ENCODE measurements around the gene BABAM2. TPM values are rescaled to one million over a fixed set of nuclear protein-coding genes. Genes with fewer than 3 reads are reported as not detected.

Gene BABAM2
- polyA plus RNA-seq, 3 donors: 33.2 to 52.8 (median 49.3) TPM

GRCh38 chr2:27914041-27914804 is 23.7 kb downstream of the BABAM2 start:
- H3K27ac ChIP-seq (ENCODE audit: low read depth in 1 of 2, low read length in 2 of 2): peak overlapping the region in 1 of 2 donors; percentile 27

GRCh38 chr2:27914805-27915175 is 24.3 kb downstream of the BABAM2 start:
- peaks cover 28% of the 10 kb centered on the region for H3K79me2 ChIP-seq (ENCODE audit: insufficient read depth, low read length)
- TF ChIP-seq CTCF (IDR thresholded peaks at IDR 0.05): no peak
- Mint-ChIP-seq H3K4me1 (peaks cover 14% of the 10 kb centered on the region), H3K36me3 (peaks cover 13 to 24% of the 10 kb centered on the region in 2 donors), H3K4me3 (no peak overlapping the region), H3K27ac (no peak overlapping the region), H3K9me3 (peaks cover 0 to 3% (median 0%) of the 10 kb centered on the region in 7 donors), H3K27me3 (ENCODE audit: low read depth in 3 of 3) (peaks cover 0 to 2% (median 0%) of the 10 kb centered on the region in 3 donors)
- H3K4me2 ChIP-seq (replicated peaks; ENCODE audit: extremely low read depth, low read length, poor library complexity, severe bottlenecking): no peak overlapping the region
- peaks cover 14 to 16% of the 10 kb centered on the region in 2 donors for H3K4me1 ChIP-seq (ENCODE audit: control insufficient read depth in 1 of 2, insufficient read depth in 2 of 2, low read length in 2 of 2)
- H4K20me1 ChIP-seq (ENCODE audit: insufficient read depth, low read length): no peaks in the 10 kb centered on the region
- peaks cover 0 to 4% of the 10 kb centered on the region in 2 donors for H3K36me3 ChIP-seq (replicated peaks in 1 of 2; ENCODE audit: control insufficient read depth in 1 of 2, insufficient read depth in 2 of 2, low read length in 2 of 2)
- H2AFZ ChIP-seq (ENCODE audit: insufficient read depth, low read depth, low read length, poor library complexity, severe bottlenecking): no peak overlapping the region
- intact Hi-C loops (cut with micrococcal nuclease): no loop called here
- DNase-seq: no peak
- no peak overlapping the region for H3K4me3 ChIP-seq (replicated peaks in 1 of 3; ENCODE audit: low read depth in 2 of 3, low read length in 3 of 3)
- H3K27ac ChIP-seq (ENCODE audit: low read depth in 1 of 2, low read length in 2 of 2): peak overlapping the region in 1 of 2 donors; percentile 20
- no peak overlapping the region for H3K9ac ChIP-seq (ENCODE audit: insufficient read depth, low read length, poor library complexity, severe bottlenecking)
- H3K27me3 ChIP-seq (ENCODE audit: control insufficient read depth in 2 of 2, insufficient read depth in 2 of 2, low read length in 2 of 2): no peaks in the 10 kb centered on the region
- H3K9me3 ChIP-seq (replicated peaks in 1 of 2; ENCODE audit: control insufficient read depth in 1 of 2, insufficient read depth in 1 of 2, low read length in 2 of 2): no peaks in the 10 kb centered on the region

More at GRCh38 chr2:27914041-27914804, 23.7 kb downstream of the BABAM2 start:
- Mint-ChIP-seq H3K27me3 (ENCODE audit: low read depth in 3 of 3) (peaks cover 0 to 2% (median 0%) of the 10 kb centered on the region in 3 donors), H3K9me3 (peaks cover 0 to 3% (median 0%) of the 10 kb centered on the region in 7 donors), H3K4me3 (peak overlapping the region in 1 of 2 donors; percentile 35), H3K36me3 (peaks cover 13 to 29% of the 10 kb centered on the region in 2 donors), H3K4me1 (peaks cover 14% of the 10 kb centered on the region), H3K27ac (peak overlapping the region in 5 of 7 donors; percentile 13 to 77 (median 47))
- intact Hi-C loops (cut with micrococcal nuclease): no loop called here
- WGBS (ENCODE audit: insufficient coverage): no CpG with 5 or more reads among the region's 2 CpGs
- peaks cover 33% of the 10 kb centered on the region for H3K79me2 ChIP-seq (ENCODE audit: insufficient read depth, low read length)
- peaks cover 0 to 4% of the 10 kb centered on the region in 2 donors for H3K36me3 ChIP-seq (replicated peaks in 1 of 2; ENCODE audit: control insufficient read depth in 1 of 2, insufficient read depth in 2 of 2, low read length in 2 of 2)
- H3K9ac ChIP-seq (ENCODE audit: insufficient read depth, low read length, poor library complexity, severe bottlenecking): no peak overlapping the region
- H3K9me3 ChIP-seq (replicated peaks in 1 of 2; ENCODE audit: control insufficient read depth in 1 of 2, insufficient read depth in 1 of 2, low read length in 2 of 2): no peaks in the 10 kb centered on the region
- TF ChIP-seq CTCF (IDR thresholded peaks at IDR 0.05): no peak
- no peak overlapping the region for H3K4me2 ChIP-seq (replicated peaks; ENCODE audit: extremely low read depth, low read length, poor library complexity, severe bottlenecking)
- peaks cover 12 to 16% of the 10 kb centered on the region in 2 donors for H3K4me1 ChIP-seq (ENCODE audit: control insufficient read depth in 1 of 2, insufficient read depth in 2 of 2, low read length in 2 of 2)
- H2AFZ ChIP-seq (ENCODE audit: insufficient read depth, low read depth, low read length, poor library complexity, severe bottlenecking): no peak overlapping the region
- peak in 2 of 3 donors; percentile 38 to 42 for DNase-seq
- H4K20me1 ChIP-seq (ENCODE audit: insufficient read depth, low read length): no peaks in the 10 kb centered on the region
- no peak overlapping the region for H3K4me3 ChIP-seq (replicated peaks in 1 of 3; ENCODE audit: low read depth in 2 of 3, low read length in 3 of 3)
- H3K27me3 ChIP-seq (ENCODE audit: control insufficient read depth in 2 of 2, insufficient read depth in 2 of 2, low read length in 2 of 2): no peaks in the 10 kb centered on the region
